GM12891 (cell line): ENCODE measurements around the gene RPE65.

ENCODE experiments used
- POLR2A ChIP-seq: IDR thresholded peaks from 2 replicates; pipeline ENCODE4 v1.6.1; 2011; ENCODE audit warnings: low read depth, low read length, control low read depth
- POLR2AphosphoS5 ChIP-seq: IDR thresholded peaks from 2 replicates; pipeline ENCODE4 v1.6.1; 2011; ENCODE audit warnings: low read depth, low read length, control low read depth
- SPI1 ChIP-seq: IDR thresholded peaks from 2 replicates; pipeline ENCODE4 v1.6.1; 2011; ENCODE audit warnings: low read depth, low read length, control low read depth
- TAF1 ChIP-seq: IDR thresholded peaks from 2 replicates; pipeline ENCODE4 v1.6.1; 2011; ENCODE audit warnings: low read depth, low read length, control low read depth

DNA sequence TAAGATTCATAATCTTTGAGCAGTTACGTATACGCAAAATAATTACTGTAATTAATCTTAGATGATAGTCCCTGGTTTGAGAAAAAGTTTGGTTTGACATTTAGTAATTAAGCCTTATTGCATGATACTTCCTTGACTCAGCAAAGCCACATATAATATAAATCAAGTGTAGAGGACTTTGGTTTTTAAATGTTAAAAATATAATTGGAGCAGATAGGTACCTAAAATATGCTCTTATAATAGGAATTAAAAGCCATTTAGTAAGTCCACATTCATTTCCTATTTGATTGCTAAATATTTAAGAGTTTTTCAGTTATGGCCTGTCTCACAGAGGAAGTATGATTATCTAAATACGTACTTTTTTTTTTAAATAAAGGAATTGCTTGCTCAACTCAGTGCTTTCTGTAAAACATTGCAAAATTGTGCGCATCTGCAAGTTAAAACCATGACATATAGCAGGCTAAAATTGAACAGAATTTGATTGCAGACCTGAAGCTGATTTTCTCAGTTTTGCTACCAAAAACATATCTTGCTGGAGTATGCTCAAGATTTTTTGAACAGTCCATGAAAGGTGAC, 20.4 kb downstream of the RPE65 start:
- TF ChIP-seq POLR2A, result no peak
- no peak for TF ChIP-seq TAF1
- no peak for TF ChIP-seq POLR2AphosphoS5
- no peak for TF ChIP-seq SPI1
